ENCODE measurements around the gene MTCH1. TPM values are rescaled to one million over a fixed set of nuclear protein-coding genes. Genes with fewer than 3 reads are reported as not detected.

MTCH1 gene
- polyA plus RNA-seq, 2 of the 4 experiments (the other 2 are of a cell fraction), result 65.4 to 112 TPM

DNA sequence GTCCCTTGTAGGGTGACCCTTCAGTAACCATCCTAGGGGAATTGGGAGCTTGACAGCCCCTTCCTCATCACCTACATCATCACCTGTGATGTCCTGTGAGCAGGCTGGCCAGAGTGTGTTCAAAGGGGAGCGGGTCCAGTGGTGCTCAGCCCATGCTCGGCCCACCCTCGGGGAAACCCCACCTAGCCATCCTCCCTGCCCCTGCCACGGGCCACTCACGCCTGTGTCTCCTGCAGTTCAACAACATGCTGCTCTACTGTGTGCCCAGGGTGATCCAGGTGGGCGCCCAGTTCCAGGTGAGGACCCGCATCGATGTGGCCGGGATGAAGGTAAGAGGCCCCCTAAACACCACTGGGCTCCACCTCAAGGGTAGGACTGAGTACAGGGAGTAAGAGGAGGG, 29.5 kb upstream of the MTCH1 start:
- ATAC-seq, result no peak
- CTCF ChIA-PET, result interaction anchor here (1.0 to 20.1 kb wide), 6 partner anchors 37 to 248 kb away, joined by 4 to 546 read pairs (median 170); partner anchors contain the start of gene PIM1
- no peak overlapping the region for H3K27ac ChIP-seq
- DNase-seq (ENCODE audit: low read depth in 1 of 2, low spot score in 1 of 2), result no peak
- H3K4me2 ChIP-seq, result no peak overlapping the region
- TF ChIP-seq CBX2 (IDR thresholded peaks at IDR 0.05; ENCODE audit: borderline replicate concordance, low read depth) (no peak), RCOR1 (IDR thresholded peaks at IDR 0.05; ENCODE audit: low read depth, low read length) (no peak), POLR2A (IDR thresholded peaks at IDR 0.05; ENCODE audit: low read length) (no peak), HOXA7 (CRISPR knock-in tag; IDR thresholded peaks at IDR 0.05) (no peak), GATA3 (IDR thresholded peaks at IDR 0.05; ENCODE audit: borderline replicate concordance) (no peak), ZC3H11A (IDR thresholded peaks at IDR 0.05) (no peak), TP53 (CRISPR knock-in tag; IDR thresholded peaks at IDR 0.05) (no peak), FOSL2 (IDR thresholded peaks at IDR 0.05) (no peak), FOSL2 (CRISPR knock-in tag; IDR thresholded peaks at IDR 0.05) (no peak), MAFK (IDR thresholded peaks at IDR 0.05; ENCODE audit: partially characterized antibody) (no peak), FOXS1 (CRISPR knock-in tag; IDR thresholded peaks at IDR 0.05) (no peak), RARB (CRISPR knock-in tag; IDR thresholded peaks at IDR 0.05) (no peak), RFX5 (IDR thresholded peaks at IDR 0.05) (no peak)
- TF ChIP-seq, protein P1, sequence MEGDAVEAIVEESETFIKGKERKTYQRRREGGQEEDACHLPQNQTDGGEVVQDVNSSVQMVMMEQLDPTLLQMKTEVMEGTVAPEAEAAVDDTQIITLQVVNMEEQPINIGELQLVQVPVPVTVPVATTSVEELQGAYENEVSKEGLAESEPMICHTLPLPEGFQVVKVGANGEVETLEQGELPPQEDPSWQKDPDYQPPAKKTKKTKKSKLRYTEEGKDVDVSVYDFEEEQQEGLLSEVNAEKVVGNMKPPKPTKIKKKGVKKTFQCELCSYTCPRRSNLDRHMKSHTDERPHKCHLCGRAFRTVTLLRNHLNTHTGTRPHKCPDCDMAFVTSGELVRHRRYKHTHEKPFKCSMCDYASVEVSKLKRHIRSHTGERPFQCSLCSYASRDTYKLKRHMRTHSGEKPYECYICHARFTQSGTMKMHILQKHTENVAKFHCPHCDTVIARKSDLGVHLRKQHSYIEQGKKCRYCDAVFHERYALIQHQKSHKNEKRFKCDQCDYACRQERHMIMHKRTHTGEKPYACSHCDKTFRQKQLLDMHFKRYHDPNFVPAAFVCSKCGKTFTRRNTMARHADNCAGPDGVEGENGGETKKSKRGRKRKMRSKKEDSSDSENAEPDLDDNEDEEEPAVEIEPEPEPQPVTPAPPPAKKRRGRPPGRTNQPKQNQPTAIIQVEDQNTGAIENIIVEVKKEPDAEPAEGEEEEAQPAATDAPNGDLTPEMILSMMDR (IDR thresholded peaks at IDR 0.05), result no peak
- TF ChIP-seq, protein P2, sequence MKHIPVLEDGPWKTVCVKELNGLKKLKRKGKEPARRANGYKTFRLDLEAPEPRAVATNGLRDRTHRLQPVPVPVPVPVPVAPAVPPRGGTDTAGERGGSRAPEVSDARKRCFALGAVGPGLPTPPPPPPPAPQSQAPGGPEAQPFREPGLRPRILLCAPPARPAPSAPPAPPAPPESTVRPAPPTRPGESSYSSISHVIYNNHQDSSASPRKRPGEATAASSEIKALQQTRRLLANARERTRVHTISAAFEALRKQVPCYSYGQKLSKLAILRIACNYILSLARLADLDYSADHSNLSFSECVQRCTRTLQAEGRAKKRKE (CRISPR knock-in tag; IDR thresholded peaks at IDR 0.05; ENCODE audit: low read depth), result no peak
- TF ChIP-seq, protein P3, sequence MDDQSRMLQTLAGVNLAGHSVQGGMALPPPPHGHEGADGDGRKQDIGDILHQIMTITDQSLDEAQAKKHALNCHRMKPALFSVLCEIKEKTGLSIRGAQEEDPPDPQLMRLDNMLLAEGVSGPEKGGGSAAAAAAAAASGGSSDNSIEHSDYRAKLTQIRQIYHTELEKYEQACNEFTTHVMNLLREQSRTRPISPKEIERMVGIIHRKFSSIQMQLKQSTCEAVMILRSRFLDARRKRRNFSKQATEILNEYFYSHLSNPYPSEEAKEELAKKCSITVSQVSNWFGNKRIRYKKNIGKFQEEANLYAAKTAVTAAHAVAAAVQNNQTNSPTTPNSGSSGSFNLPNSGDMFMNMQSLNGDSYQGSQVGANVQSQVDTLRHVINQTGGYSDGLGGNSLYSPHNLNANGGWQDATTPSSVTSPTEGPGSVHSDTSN (IDR thresholded peaks at IDR 0.05), result no peak
- H3K4me1 ChIP-seq, result peaks cover 11% of the 10 kb centered on the region
- H3K4me3 ChIP-seq, result no peak overlapping the region
- no peaks in the 10 kb centered on the region for H3K9me3 ChIP-seq
- 50% methylated on average over 2 of the region's 9 CpGs for WGBS (ENCODE audit: missing lambda C conversion rate)
- FAIRE-seq, result no peak
- POLR2A ChIA-PET, result no interaction called here

DNA sequence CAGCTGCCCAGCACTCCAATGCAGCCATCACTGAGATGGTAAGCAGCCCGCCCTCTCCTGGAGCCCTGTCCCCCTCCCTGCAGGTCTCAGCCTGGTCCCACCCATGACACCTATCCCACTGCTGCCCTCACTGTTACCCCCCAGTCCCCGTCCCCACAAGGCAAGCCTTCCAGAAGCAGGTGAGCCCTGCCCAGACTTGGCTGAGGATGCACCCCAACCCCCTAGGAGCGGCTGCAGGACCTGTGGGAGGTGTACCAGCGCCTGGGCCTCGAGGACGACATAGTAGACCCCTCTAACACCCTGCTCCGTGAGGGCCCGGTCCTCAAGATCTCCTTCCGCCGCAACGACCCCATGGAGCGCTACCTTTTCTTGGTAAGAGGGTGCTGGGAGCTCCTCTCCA, 28.7 kb upstream of the MTCH1 start:
- CTCF ChIA-PET, result interaction anchor here (7.1 to 18.0 kb wide), 3 partner anchors 162 to 247 kb away, joined by 112 to 546 read pairs (median 228); partner anchors contain the start of gene PIM1
- DNase-seq (ENCODE audit: low read depth in 1 of 2, low spot score in 1 of 2) (no peak), ATAC-seq (no peak), FAIRE-seq (no peak)
- Histone ChIP-seq H3K4me3 (no peak overlapping the region), H3K4me1 (peaks cover 11% of the 10 kb centered on the region), H3K9me3 (no peaks in the 10 kb centered on the region), H3K4me2 (no peak overlapping the region), H3K27ac (no peak overlapping the region)
- 82% methylated on average over 4 of the region's 12 CpGs for WGBS (ENCODE audit: missing lambda C conversion rate)
- TF ChIP-seq NR3C1 (IDR thresholded peaks at IDR 0.05) (no peak), RNF2 (IDR thresholded peaks at IDR 0.05; ENCODE audit: borderline replicate concordance, low read depth) (no peak), JUN (IDR thresholded peaks at IDR 0.05) (no peak), KDM1A (IDR thresholded peaks at IDR 0.05; ENCODE audit: low read depth) (no peak), SREBF2 (IDR thresholded peaks at IDR 0.05) (no peak), ZC3H11A (IDR thresholded peaks at IDR 0.05) (no peak), HOXB13 (CRISPR knock-in tag; IDR thresholded peaks at IDR 0.05; ENCODE audit: low read depth) (no peak)
- TF ChIP-seq, protein P3 (IDR thresholded peaks at IDR 0.05), result no peak
- TF ChIP-seq, protein P4, sequence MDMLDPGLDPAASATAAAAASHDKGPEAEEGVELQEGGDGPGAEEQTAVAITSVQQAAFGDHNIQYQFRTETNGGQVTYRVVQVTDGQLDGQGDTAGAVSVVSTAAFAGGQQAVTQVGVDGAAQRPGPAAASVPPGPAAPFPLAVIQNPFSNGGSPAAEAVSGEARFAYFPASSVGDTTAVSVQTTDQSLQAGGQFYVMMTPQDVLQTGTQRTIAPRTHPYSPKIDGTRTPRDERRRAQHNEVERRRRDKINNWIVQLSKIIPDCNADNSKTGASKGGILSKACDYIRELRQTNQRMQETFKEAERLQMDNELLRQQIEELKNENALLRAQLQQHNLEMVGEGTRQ (IDR thresholded peaks at IDR 0.05), result no peak
- POLR2A ChIA-PET, result no interaction called here

Measured in A549 (cell line).